Activated T-cell treated with anti-CD3 and anti-CD28 coated beads, Interleukin-2, amount 50 U/mL, for 4 hours (primary cell): ENCODE results near the gene PLA2G5. TPM values are rescaled to one million over a fixed set of nuclear protein-coding genes. Genes with fewer than 3 reads are reported as not detected.
A peak's percentile ranks its signal among the peaks of the same experiment; 100 is the strongest.

Experiments used
- ATAC-seq, 2 donors: fragments of 200-7000 bp; cut with Tn5 transposase; one replicate each; pipeline ENCODE4 v1.10.0; 2021
- DNase-seq: peaks from one replicate; pipeline ENCODE4 v3.0.0-alpha.2; 2020
- H3K27me3 Mint-ChIP-seq: one replicate; pipeline ENCODE4 v1.8.0; 2021; ENCODE audit warnings: low read depth, mixed read lengths
- H3K36me3 Mint-ChIP-seq: one replicate; pipeline ENCODE4 v1.8.0; 2022; ENCODE audit warnings: mixed read lengths; ENCODE audit not compliant: insufficient read depth
- H3K4me1 Mint-ChIP-seq: one replicate; pipeline ENCODE4 v1.8.0; 2021; ENCODE audit warnings: low read depth, mixed read lengths
- H3K4me3 Mint-ChIP-seq: one replicate; pipeline ENCODE4 v1.8.0; 2021; ENCODE audit warnings: mild to moderate bottlenecking, moderate library complexity, mixed read lengths
- H3K9me3 Mint-ChIP-seq: one replicate; pipeline ENCODE4 v1.8.0; 2021; ENCODE audit warnings: mixed read lengths
- total RNA-seq, 3 donors: library from RNA; stranded (reverse); gene quantifications; one replicate each; pipeline ENCODE4 v1.2.1, GENCODE V29; 2021

PLA2G5 gene
- total RNA-seq, 3 donors from 2014 or later = not detected

DNA sequence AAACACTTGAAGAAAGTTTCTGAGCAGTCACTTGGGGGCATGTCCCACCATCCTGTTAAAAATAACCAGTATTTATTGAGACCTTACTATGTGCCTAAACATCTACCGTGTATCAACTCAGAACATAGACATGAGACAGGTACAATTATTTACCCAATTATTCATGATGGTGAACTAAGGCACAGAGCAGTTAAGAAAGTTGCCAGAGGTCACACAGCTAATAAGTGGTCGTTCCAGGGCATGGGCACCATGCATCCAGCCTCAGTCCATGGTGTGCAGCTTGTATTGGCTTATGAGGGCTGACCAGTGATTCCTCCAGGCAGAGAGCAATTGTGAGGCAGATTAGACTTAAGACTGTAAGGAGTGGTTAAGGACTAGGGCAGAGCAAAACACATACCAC is 5.4 kb downstream of the PLA2G5 start:
- peaks cover 11% of the 10 kb centered on the region for H3K4me1 Mint-ChIP-seq

DNA sequence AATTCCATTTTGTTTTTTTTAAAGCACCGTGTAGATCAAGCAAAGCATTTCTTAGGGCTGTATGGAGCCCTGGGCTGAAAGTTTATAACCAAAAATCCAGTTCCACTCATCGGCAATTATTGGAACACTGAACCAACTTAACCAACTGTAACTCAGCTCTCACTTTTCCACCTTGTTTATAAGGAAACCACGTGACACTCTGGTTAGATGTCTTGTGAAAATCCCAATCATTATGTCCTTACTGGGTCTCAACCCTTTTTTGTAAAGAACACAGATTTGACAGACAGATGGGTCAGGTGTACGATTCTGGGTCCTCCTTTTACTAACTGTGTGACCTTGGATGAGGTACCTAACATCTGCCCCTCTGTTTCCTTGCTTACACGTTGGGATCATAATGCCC is 6.2 kb downstream of the PLA2G5 start:
- no peak overlapping the region for H3K4me3 Mint-ChIP-seq
- H3K27me3 Mint-ChIP-seq = peaks cover 29% of the 10 kb centered on the region
- no peaks in the 10 kb centered on the region for H3K36me3 Mint-ChIP-seq
- DNase-seq (no peak), ATAC-seq (no peak)
- H3K4me1 Mint-ChIP-seq = peaks cover 19% of the 10 kb centered on the region
- H3K9me3 Mint-ChIP-seq = no peaks in the 10 kb centered on the region

More for the DNA sequence above, 5.4 kb downstream of the PLA2G5 start:
- Mint-ChIP-seq H3K9me3 (no peaks in the 10 kb centered on the region), H3K4me3 (no peak overlapping the region), H3K36me3 (no peaks in the 10 kb centered on the region), H3K27me3 (peaks cover 27% of the 10 kb centered on the region)
- DNase-seq (no peak), ATAC-seq (no peak)

- Mint-ChIP-seq H3K9me3 (no peaks in the 10 kb centered on the region), H3K4me3 (no peak overlapping the region), H3K4me1 (peaks cover 21% of the 10 kb centered on the region), H3K36me3 (no peaks in the 10 kb centered on the region), H3K27me3 (peaks cover 30% of the 10 kb centered on the region)
- DNase-seq (no peak), ATAC-seq (no peak)
Measured at GRCh38 chr1:20076710-20077461, 6.9 kb downstream of the PLA2G5 start.

DNA sequence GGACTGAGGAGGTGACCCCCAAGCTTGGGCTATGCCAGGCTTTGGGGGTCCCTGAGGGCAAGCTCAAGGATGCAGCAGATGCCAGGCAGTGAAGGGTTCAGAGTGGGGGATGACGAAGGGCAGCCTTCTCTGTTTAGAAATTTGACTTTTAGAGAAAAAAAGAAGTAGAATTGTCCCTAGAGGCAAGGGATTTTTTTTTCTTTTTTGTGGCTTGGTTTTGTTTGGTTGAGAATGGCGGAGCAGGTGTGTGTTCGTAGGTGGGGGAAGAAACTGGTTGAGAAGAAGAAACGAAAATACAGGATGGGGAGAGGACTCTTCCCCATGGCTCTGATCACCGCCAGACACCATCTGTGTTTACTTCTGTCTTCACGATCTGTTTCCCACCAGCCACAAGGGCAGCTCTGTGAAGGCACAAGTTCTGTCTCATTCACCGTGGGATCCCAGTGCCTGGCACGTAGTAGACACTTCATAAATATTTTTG is 8.2 kb downstream of the PLA2G5 start:
- DNase-seq = no peak

GRCh38 chr1:20078711-20079110 is 8.7 kb downstream of the PLA2G5 start:
- H3K9me3 Mint-ChIP-seq = no peaks in the 10 kb centered on the region
- H3K4me1 Mint-ChIP-seq = peaks cover 20% of the 10 kb centered on the region
- H3K36me3 Mint-ChIP-seq = no peaks in the 10 kb centered on the region
- DNase-seq (no peak), ATAC-seq (no peak)
- no peak overlapping the region for H3K4me3 Mint-ChIP-seq
- peaks cover 38% of the 10 kb centered on the region for H3K27me3 Mint-ChIP-seq

More for the DNA sequence above, 8.2 kb downstream of the PLA2G5 start:
- H3K4me3 Mint-ChIP-seq = peak overlapping the region; percentile 0
- peaks cover 20% of the 10 kb centered on the region for H3K4me1 Mint-ChIP-seq
- H3K36me3 Mint-ChIP-seq = no peaks in the 10 kb centered on the region
- no peak for ATAC-seq
- H3K27me3 Mint-ChIP-seq = peaks cover 38% of the 10 kb centered on the region
- H3K9me3 Mint-ChIP-seq = no peaks in the 10 kb centered on the region

- Mint-ChIP-seq H3K9me3 (no peaks in the 10 kb centered on the region), H3K4me1 (peaks cover 20% of the 10 kb centered on the region), H3K27me3 (peaks cover 38% of the 10 kb centered on the region), H3K36me3 (no peaks in the 10 kb centered on the region), H3K4me3 (no peak overlapping the region)
- DNase-seq = no peak
- no peak for ATAC-seq
Measured at GRCh38 chr1:20079661-20080305, 9.8 kb downstream of the PLA2G5 start.

DNA sequence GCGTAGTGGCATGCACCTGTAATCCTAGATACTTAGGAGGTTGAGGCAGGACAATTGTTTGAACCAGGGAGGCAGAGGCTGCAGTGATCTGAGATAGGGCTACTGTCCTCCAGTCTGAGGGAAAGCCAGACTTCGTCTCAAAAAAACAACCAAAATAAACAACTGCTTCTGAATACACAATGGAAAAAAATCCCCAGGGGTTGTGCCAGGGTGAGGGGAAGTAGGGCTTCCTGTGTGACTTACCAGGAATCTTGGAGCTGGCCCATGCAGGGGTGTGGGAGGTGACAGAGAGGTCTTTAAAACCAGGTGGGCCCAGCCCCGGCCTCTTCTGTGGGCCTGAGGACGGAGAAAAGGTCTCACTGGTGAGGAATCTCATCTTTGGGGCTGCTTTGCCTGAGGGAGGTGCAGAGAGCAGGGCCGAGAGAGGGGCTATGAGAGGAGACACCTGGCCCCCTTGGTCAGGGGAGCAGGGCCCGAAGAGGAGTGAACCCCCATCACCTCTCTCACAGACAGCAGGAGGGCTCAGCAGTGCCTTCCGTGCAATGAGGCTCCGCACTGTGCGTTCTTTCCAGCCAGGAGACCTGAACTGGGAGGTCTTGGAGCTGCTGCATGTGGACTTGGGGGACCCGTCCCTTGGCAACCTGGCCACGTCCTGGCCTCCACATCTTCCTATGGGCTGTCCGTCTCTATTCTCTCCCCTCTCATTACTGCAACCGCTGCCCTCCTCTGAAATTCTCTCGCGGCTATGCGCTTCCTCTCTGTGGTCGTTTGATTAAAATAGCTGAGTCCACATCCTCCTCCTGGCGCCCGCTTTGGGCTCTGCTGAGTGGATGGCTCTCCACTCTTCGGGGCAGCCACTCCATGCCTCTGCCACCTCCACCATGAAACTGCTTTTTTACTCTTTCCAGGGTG is 10.7 kb downstream of the PLA2G5 start:
- H3K4me3 Mint-ChIP-seq = no peak overlapping the region
- no peak for ATAC-seq
- DNase-seq = no peak
- H3K36me3 Mint-ChIP-seq = no peaks in the 10 kb centered on the region
- peaks cover 20% of the 10 kb centered on the region for H3K4me1 Mint-ChIP-seq
- no peaks in the 10 kb centered on the region for H3K9me3 Mint-ChIP-seq
- H3K27me3 Mint-ChIP-seq = peaks cover 38% of the 10 kb centered on the region

GRCh38 chr1:20081353-20081810 is 11.4 kb downstream of the PLA2G5 start:
- peaks cover 20% of the 10 kb centered on the region for H3K4me1 Mint-ChIP-seq
- H3K9me3 Mint-ChIP-seq = no peaks in the 10 kb centered on the region
- H3K36me3 Mint-ChIP-seq = no peaks in the 10 kb centered on the region
- DNase-seq = no peak
- H3K27me3 Mint-ChIP-seq = peaks cover 38% of the 10 kb centered on the region
- H3K4me3 Mint-ChIP-seq = no peak overlapping the region
- no peak for ATAC-seq

DNA sequence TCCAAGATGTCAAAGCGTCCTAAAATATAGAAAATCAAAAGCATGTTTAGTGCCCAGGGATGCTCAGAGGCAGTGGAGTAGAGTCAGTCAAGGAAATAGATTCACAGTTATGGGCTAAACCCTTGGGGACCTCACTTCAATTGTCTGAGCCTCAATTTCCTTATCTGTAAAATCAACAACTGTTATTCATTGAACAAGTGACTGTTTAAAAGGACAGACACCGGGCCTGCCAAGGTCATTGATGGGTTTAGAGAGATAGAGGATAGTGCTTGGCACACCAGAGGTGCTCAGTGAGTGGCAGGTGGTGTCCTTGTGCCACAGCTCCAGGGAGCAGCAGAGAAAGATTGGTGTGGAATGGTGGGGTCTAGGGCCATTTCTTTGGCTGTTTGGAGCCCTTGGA is 12.8 kb downstream of the PLA2G5 start:
- ATAC-seq (no peak), DNase-seq (no peak)
- Mint-ChIP-seq H3K27me3 (peaks cover 26% of the 10 kb centered on the region), H3K9me3 (no peaks in the 10 kb centered on the region), H3K36me3 (no peaks in the 10 kb centered on the region), H3K4me3 (no peak overlapping the region), H3K4me1 (peaks cover 19% of the 10 kb centered on the region)

DNA sequence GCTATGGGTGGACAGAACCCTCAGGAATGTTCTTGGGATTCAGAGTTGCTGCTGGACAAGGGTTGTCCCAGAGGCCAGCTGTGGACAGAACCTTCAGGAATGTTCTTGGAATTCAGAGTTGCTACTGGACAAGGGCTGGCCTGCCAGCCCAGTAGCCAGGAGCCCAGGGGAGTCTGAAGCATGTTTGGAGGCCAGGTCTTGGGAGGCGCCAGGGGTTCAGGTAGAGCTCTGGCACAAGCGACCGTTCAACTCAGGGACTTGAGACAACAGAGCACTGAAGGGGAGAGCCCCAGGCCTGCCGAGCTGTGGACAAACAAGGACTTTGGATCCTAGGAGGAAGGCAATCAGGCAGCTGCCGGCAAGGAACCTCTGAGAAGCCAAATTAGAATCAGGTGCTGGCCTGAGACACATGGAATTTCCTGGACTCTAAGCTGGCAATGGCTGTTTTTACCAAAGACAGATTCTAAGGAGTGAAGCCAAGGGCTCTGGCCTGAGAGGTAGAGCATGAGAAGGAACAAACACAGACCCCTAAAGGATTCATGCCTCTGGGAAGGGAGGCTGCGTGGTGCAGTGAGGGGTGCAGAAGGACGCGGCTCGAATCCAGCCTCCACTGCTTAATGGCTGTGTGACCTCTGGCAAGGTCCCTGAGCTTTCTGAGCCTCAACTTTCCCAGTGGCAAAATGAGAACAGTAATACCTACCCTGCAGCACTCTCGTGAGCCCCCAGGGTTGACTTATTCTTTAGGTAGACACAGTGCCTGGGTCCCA is 13.4 kb downstream of the PLA2G5 start:
- ATAC-seq (no peak), DNase-seq (no peak)
- Mint-ChIP-seq H3K27me3 (peaks cover 20% of the 10 kb centered on the region), H3K36me3 (no peaks in the 10 kb centered on the region), H3K4me3 (no peak overlapping the region), H3K4me1 (peaks cover 16% of the 10 kb centered on the region), H3K9me3 (no peaks in the 10 kb centered on the region)

DNA sequence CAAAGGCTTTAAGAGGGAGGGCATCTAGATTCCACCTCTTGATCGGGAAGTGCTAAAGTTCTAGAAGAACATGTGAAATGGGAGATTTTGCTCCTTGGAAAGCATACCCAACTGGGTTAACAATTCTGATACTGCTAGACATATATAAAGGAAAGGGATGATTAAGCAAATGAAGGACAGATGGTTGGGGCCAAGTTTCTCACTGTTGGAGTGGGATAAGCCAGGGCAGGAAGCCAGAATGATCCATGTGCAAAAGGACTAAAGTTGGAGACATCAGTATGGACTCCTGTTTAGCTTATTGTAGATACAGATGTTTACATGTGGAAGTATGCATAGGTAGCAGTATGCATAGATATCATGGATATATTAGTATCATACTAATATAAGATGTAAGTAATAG is 16.8 kb downstream of the PLA2G5 start:
- H3K4me1 Mint-ChIP-seq = no peaks in the 10 kb centered on the region
- H3K4me3 Mint-ChIP-seq = no peak overlapping the region
- ATAC-seq (no peak), DNase-seq (no peak)
- H3K27me3 Mint-ChIP-seq = peaks cover 17% of the 10 kb centered on the region
- no peaks in the 10 kb centered on the region for H3K9me3 Mint-ChIP-seq
- no peaks in the 10 kb centered on the region for H3K36me3 Mint-ChIP-seq

DNA sequence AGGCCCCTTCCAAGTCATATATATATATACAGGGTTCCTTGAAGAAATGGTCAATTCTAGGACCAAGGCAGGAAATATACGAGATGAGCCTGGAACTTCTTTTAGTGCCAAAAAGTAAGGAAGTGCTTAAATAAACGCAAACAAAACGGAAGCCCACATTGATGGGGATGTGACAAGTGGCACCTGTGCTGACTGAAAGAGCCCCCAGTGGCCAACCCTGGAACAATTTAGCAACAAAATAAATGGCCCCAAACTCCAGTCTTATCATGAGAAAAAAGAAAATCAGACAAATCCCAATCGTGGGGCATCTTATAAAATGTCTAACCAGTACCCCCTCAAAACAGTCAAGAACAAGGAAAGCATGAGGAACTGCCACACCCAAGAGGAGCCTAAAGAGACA is 17.7 kb downstream of the PLA2G5 start:
- no peak overlapping the region for H3K4me3 Mint-ChIP-seq
- no peaks in the 10 kb centered on the region for H3K36me3 Mint-ChIP-seq
- no peaks in the 10 kb centered on the region for H3K4me1 Mint-ChIP-seq
- no peaks in the 10 kb centered on the region for H3K9me3 Mint-ChIP-seq
- DNase-seq = no peak
- ATAC-seq = no peak
- peaks cover 9% of the 10 kb centered on the region for H3K27me3 Mint-ChIP-seq

DNA sequence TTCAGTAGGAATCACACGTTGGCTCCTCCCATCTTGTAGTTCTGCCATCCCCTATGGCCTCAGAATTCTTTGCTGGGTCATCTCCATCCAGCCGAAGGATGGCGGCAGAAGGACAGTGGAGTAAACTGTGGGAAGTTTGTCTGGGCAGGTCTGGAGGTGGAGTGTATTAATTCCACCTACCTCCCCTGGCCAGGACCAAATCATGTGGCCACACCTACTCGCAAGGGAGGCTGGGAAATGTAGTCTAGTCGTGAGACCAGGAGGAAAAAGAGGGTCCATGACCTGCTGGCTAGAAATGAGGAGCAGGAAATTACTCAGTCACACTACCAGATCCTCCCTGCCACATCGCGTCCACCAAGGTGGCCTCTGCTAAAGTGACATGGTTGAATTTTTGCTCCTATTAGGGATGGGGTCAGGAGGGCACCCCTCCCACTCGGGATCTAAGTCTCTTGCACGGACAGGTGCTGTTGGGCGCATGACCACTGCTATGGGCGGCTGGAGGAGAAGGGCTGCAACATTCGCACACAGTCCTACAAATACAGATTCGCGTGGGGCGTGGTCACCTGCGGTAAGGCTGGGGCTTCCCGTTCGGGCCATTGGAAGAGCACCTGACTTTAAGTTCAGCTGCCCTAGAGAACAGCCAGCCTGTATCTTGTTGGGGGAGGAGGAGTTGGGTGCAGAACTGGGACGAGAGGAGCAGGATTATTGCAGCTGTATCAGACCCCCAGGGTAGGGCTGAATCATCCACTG is 19.5 kb downstream of the PLA2G5 start:
- Mint-ChIP-seq H3K4me3 (no peak overlapping the region), H3K9me3 (no peaks in the 10 kb centered on the region), H3K27me3 (peaks cover 14% of the 10 kb centered on the region), H3K36me3 (no peaks in the 10 kb centered on the region), H3K4me1 (no peaks in the 10 kb centered on the region)
- DNase-seq (no peak), ATAC-seq (no peak)
